ENCODE data around the gene CHTF8.
"Not testable (repeated sequence)": the region's sequence is repeated elsewhere in the genome, so short reads cannot be mapped to it uniquely, and the experiment has no call there.

CHTF8 gene, protein sequence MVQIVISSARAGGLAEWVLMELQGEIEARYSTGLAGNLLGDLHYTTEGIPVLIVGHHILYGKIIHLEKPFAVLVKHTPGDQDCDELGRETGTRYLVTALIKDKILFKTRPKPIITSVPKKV

DNA sequence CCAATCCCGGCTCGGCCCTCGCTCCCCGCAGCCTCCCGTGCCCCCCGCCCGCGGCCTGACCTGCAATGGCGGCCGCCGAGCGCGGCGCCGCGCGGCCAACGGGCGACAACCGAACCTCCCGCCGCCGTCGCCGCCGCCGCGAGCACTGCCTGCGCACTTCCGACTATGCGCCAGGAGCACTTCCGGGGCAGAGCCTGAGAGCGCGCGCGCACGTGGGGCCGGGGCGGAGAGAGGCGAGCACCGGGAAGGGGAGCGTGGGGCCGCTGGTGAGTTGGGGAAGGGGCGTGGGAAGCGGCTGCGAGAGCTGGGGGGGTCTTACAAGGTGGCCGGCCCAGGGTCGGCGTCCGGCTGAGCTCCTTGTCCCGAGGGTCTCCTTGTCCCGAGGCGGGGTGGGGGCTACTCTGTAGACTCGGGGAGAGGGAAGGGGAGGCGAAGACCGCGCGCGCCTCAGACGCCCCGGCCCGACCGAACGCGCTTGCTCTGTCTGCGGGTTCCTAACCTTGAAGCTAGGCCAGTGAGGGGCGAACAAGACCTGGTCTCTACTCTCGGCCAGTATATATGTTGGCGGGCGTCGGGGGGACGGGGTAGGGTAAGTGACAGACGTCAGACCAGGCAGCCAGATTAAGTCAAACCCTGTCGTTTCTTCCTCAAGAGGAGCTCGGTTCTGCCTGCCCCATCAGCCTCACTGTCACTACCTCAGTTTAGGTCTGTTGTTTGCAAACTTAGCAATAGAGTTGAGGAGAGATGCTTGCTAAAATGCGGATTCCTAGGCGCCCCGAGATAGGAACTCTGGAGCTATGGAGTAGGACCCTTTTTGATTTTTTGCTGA is at the start of gene CHTF8, which contains the start of gene UTP4:
Gene CHTF8, minus strand, starts transcription at position 165 of the 829 bp plus-strand sequence. CDS start 11,130 bp downstream, outside the sequence.
Gene UTP4, plus strand, starts transcription at position 226 of the 829 bp plus-strand sequence. CDS start 811 bp downstream, outside the sequence.
- no peak for DNase-seq

DNA sequence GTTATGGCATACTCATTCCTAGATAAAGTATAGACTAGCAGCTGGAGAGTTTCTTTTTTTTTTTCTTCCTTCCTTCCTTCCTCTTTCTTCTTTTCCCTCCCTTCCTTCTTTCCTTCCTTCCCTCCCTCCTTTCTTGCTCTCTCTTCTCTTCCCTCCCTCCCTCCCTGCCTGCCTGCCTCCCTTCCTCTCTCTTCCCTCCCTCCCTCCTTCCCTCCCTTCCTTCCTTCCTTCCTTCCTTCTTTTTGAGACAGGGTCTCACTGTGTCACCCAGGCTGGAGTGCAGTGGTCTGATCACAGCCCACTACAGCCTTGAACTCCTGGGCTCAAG is 47.6 kb upstream of the CHTF8 start:
- no peak for DNase-seq

DNA sequence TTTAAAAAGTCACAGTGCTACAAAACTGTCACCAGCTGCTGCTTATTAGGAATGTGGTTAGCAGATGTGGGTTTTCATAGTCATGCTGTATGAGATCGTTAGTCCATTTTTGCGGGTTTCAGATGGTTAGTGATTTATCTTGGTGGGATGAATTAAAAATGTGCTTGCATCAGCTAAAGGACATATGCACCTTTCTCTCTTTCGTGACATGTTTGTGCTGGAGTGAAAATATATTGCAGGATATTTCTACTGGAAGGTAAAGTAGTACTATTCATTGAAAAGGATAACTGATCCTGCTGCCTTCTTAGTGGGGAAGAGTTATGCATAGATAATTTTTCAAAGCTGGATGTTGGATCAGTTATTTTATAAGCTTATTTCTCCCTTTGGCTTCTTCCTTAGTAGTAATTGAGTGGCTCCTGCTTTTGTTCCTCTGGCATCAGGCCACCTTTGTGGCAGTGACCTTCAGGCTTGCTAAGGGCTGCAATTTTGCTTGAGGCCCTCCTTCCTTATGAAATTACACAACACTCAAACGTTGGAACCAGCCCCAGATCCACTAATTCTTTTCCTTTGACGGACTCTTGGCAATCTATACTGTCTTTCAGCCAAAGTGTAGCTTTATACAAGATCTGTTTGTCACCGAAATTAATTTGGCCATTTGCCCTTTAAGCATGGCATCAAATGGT is 47.1 kb upstream of the CHTF8 start:
- DNase-seq: peak; percentile 63

DNA sequence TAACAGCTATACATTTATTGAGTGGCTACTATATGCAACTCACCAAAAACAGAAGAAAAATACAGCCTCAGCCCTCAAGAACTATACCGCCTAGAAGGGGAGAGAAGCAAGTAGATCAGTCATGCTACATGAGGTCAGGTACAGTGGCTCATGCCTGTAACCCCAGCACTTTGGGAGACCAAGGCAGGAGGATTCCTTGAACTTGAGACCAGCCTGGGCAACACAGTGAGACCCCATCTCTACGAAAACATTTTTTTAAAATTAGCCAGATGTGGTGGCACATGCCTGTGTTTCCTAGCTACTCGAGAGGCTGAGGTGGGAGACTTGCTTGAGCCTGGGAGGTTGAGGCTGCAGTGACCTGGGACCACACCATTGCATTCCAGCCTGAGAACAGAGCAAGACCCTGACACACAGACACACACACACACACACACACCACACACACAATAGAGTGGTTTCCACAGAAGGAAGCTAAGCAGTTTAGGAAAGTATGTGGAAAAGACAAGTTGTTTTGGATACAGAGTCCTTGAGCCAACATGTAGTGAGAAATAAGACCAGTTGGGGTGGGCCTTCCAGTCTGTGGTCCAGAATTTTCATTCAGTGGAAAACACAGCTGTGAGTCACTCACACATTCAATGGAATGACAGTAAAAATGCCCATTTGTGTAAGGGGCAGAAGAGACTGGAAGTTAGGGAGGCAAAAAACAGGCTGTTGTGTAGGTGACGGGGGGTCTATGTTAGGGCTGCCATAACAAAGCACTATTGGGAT is 43.8 kb upstream of the CHTF8 start:
- DNase-seq: no peak

DNA sequence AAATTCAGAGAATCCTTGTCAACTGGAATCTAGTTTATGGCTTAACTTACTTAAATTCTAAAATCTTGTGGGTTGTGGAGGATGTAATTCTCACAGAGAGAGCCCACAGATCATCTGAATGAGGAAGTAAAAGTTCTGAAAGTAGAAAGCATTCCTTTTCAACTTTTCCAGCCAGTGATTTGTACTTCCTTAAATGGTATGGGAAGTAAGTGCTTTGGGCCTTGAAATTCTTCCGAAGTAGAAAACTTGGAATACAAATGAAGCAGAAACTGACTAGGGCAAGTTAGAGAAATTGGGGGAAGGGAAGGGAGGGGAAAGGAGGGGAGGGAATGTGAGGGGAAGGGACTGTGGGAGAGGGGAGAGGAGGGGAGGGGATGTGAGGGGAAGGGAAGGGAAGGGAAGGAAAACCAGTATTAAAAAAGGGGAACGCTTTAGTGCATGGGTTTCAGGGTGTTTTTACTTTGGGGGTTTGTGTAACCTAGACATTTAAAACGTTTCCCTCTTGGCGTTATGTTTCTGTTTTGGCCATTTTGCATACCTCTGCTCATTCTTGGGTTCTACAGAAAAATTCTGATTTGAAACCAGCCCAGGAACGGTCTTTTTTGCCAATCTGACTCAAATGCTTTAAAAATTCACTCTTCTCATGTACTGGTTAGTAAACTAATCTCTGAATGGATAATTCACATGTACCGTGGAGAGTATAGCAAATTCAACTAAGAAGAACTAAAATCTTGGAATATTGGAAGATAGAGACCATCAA is 39.1 kb upstream of the CHTF8 start:
- no peak for DNase-seq

DNA sequence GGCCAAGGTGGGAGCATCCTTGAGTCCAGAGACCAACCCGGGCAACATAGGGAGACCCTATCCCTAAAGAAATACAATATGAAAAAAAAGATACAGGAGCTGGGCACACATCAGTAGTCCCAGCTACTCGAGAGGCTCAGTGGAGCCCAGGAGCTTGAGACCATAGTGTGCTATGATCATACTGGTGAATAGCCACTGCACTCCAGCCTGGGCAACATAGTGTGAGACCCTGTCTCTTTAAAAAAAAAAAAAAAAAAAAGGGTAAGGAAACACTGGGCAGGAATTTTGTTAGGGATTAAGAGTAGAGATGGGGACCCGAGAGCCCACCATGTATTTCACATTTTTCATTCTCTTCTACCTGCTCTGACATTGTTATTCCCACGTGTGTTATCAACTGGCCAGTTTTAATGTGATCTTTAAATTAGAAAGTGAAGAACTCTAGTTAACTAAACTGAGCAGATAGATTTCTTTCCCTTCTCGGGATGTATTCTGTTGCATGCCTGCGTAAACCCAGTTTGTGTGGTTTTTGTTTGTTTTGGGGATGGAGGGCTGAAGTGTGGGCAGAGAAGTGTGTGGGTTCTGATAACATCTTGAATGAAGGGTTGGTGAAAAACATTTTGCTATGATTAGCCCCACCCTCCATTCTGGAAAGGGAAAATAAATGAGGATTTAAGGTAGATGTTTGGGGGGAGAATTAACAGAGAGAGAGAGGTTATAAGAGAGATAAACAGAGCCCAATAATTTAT is 37.4 kb upstream of the CHTF8 start:
- no peak for DNase-seq

DNA sequence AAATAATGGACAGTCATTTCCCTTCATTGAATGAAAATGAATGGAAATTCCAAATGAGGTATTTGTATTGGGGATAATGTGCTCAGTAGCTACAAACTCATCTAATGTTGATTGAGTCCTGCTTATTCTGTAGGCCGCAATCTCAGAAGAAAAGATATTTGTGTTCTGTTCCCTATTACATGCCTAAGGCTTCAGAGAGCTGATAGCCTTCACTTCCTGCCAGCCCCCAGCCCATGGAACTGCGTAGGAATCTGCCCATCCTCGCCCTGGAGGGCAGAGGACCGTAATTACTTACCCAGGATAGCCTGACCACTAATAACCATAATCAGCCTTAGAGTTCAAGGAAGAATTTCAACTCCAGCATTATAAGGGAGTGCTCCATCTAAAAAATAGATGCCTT is 36.7 kb upstream of the CHTF8 start:
- no peak for DNase-seq

DNA sequence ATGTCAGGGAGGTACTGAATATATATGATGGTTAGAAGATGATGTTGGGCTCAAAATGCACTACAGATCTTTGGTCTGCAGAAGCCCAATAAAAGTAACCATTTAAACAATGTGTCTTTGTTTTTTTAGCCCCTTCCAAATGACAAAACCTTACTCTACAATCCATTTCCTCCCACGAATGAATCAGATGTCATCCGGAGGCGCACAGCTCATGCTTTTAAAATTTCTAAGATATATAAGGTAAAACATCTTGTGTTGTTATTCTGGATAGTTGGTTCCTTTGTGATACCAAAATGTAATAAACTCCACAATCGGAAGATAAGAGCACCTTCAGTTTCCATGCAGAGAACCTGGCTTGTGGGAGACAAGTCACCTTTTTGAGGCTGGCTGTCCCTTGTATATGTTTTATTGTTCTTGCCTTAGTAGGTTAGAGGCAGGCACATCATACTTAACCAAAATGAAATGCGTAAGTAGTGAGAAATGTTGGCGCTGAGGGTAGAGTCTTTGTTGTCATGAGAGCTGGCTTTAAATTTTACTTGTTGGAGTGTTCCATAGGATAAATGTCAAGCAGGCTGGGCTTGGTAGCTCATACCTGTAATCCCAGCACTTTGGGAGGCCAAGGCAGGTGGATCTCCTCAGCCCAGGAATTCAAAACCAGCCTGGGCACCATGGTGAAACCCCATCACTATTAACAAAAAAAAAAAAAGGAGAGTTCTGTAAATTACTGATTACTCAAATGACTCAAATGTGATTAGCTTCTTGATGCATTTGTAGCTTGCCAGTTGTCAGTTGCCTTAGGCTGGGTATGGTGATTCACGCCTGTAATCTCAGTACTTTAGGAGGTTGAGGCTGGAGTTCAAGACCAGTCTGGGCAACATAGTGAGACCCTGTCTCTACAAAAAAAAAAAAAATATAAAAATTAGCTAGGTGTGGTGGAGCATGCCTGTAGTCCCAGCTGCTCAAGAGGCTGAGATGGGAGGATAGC is 34.9 kb upstream of the CHTF8 start:
- DNase-seq: no peak

DNA sequence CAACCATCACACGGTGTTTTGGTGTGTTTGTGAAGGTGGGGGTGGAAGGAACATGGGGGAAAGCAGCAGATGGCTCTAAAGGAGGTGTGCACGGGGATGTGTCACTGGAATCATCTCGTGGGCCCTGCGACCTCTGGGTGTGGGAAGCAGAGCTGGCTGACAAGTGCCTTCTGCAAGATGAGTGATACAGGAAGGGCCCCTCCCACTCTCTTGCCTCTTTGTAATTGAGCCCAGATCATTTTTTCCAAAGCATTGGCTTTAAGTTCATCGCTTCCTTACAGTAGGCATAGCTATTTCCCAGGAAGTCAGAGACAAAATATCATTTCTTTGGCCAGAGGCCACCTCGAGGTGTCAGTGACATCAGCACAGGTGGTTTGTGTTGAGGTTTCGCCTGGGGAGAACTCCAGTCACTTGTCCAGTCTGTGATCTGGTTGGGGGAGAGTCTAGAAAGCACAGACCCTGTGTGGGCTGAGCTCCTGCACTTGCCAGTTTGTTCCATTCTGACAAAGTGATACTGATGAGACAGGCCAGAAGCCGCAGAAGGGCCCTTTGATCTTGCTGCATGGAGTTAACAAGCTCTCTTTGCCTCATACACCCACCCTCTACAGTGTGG is 33.9 kb upstream of the CHTF8 start:
- DNase-seq: no peak

DNA sequence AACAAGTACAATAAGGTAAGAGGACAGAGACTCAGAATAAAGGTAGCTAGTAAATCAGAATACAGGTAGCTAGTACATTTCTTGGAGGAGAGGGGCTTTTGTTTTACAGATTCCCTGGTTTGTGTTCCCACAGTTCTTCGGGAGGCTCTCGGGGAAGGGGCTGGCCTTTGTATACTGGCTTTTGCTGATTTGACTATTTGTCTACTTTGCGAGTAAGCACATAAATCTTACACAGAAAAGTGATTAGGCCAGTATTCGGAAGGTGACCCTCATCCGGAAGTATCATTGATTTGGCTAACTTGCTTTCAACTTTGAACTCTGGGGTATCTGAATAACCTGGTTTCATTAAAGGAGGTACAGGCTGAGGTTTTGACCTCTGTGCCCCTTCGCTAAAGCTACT is 33.2 kb upstream of the CHTF8 start:
- DNase-seq: no peak

DNA sequence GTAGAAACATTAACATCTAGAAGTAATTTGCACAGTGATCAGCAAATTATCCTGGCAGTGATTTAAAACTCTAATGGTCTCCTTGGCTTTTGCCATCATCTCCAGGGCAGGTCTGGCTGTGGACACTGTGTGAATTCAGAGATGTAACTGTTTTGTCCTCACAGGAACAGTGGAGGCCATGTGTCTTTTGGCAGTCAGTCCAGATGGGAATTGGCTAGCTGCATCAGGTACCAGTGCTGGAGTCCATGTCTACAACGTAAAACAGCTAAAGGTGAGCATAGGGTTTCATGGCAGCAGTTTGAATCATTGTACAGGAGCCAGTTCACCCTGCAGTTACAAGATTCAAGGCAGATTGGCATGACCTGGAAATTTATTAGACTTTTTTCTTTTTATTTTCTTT is 27.8 kb upstream of the CHTF8 start:
- DNase-seq: no peak

DNA sequence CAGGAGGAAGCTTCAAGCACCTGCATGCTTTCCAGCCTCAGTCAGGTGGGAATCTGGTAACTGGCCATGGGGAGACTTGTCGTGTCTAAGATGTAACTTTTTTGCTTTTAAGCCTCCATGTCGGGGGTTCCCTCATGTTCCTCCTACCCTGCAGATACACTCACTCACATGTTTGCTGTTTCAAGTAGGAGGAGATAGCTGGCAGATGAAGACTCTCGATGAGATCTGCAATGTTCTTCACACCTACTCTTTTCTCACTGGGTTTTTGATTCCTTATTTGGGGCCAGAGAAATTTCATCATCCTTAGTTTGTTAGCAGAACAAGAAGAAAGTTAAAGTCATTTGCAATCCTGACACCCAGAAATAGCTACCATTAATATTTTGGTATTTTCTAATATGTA is 24.8 kb upstream of the CHTF8 start:
- DNase-seq: no peak

DNA sequence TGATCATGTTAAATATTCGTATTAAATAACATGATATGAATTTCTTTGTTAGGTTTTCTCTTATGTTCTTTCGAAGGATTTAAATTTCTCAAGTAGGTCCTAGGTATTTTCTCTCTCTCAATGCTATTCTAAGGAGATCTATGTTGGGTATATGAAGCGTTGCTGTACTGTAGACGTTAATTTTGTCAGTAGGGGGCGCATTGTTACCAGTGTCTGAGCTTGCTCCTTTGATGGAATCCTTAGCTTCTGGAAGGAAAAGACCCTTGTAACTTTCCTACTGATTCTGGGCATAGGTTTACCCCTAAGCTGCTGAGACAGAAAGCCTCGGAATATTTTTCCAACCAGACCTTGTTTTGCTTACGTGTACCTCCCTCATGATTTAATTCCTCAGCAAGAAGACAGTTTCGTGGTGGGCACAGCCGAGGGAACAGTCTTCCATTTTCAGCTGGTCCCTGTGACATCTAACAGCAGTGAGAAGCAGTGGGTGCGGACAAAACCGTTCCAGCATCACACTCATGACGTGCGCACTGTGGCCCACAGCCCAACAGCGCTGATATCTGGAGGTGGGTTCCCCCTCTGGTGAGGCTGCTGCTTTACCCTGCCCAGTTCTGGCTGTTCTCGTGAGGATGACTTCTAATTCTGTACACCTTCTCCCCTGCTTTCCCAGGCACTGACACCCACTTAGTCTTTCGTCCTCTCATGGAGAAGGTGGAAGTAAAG is 17.9 kb upstream of the CHTF8 start:
- DNase-seq: peak; percentile 75

DNA sequence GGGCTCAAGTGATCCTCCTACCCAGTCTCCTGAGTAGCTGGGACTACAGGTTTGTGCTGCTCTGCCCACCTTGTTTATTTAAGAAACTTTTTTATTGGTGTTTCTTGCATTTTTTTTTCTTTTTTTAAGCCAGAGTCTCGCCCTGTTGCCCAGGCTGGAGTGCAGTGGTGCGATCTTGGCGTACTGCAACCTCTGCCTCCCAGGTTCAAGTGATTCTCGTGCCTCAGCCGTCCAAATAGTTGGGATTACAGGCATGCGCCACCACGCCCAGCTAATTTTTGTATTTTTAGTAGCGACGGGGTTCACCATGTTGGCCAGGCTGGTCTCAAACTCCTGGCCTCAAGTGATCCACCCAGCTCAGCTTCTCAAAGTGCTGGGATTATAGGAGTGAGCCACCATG is 17.2 kb upstream of the CHTF8 start:
- DNase-seq: not testable (repeated sequence)

DNA sequence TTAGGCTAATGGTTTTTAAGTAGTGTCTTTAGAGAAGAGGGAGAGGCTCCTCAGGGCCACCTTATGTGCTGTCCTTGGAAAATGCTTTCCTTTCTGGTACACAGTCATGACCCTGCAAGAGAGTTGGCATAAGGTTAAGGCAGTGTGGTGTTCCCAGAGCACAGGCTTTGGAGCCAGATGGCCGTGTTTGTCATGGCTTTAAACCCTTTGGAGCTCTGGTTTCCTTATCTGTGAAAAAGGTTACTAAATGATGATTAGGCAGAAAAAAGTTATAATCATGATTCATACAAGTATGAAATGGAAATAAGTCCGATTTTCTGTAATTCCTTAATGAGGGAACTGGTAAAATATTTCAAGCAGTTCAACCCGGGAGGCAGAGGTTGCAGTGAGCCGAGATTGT is 13.3 kb upstream of the CHTF8 start:
- peak; percentile 19 for DNase-seq

DNA sequence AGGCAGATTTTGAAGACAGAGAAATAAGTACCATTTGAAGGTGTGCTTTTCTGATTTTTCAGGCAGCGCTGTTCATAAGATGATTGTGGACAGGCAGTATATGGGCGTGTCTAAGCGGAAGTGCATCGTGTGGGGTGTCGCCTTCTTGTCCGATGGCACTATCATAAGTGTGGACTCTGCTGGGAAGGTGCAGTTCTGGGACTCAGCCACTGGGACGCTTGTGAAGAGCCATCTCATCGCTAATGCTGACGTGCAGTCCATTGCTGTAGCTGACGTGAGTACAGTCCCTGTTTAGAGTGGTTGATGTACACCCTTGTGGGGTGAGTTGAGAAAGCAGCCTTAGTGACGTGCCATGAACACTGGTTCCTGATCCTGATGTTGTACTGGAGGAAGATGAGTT is 10.7 kb upstream of the CHTF8 start:
- no peak for DNase-seq

DNA sequence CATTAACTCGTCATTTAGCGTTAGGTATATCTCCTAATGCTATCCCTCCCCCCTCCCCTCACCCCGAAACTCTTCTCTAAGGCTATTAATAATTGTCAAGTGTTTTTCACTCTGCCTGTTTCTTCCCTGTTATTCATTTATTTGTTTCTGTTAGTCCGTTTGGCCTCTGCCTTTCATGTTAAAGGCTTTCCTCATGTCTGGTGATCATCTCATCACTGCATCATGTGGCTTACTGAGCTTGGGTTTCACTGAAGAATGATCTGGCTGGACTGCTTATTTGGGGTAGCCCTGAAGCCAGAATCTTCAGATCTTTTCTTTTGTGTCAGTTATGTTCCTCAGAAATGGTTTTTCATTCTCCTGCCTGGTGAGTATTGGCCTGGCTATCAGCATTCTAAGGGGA is 9.5 kb upstream of the CHTF8 start:
- DNase-seq: no peak

DNA sequence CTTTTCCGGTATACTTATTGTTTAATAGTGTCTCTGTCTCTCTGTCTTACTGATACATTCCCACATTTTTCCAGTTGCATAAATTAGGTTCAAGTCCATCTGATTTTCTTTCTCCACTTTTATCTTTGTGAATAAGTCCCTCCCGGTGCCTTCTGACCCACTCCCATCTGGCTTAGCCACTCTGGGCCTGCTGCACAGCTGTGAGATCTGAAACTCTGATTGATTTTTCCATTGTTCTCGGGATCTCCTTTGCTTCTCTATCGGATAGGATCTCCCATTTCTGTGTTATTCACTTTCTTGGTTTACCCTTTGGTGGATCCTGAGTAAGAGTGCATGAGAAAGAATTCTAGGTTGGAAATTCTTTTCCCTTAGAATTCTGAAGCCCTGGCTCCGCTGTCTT is 8.6 kb upstream of the CHTF8 start:
- no peak for DNase-seq

DNA sequence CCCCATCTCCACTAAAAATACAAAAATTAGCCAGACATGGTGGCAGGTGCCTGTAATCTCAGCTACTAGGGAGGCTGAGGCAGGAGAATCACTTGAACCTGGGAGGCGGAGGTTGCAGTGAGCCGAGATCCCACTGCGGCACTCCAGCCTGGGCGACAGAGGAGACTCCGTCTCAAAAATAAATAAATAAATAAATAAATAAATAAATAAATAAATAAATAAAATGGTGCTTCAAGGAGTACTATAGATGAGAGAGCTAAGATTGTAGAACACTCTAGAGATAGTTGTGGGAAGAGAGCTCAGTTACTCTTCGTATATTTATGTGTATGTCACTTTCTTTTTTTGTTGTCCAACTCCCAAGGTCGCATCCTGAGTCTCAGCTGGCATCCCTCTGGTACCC is 7.1 kb upstream of the CHTF8 start:
- not testable (repeated sequence) for DNase-seq

Measured in NCI-H1694 (cell line).